HL-60 (cell line): ENCODE results near the gene COL4A6.

ENCODE experiments used
- GABPA ChIP-seq: IDR thresholded peaks from 2 replicates; pipeline ENCODE4 v1.6.1; 2012; ENCODE audit warnings: low read depth
- POLR2AphosphoS5 ChIP-seq: IDR thresholded peaks from 2 replicates; pipeline ENCODE4 v1.6.1; 2012; ENCODE audit warnings: low read depth
- TF ChIP-seq, protein P1 (sequence below): IDR thresholded peaks from one replicate; pipeline ENCODE4 v1.5.1; 2011; ENCODE audit warnings: low read length, control low read depth, inconsistent platforms; ENCODE audit not compliant: insufficient read depth
- TF ChIP-seq, protein P2 (sequence below): IDR thresholded peaks from 2 replicates; pipeline ENCODE4 v1.6.1; 2012; ENCODE audit warnings: low read depth; ENCODE audit not compliant: insufficient replicate concordance

DNA sequence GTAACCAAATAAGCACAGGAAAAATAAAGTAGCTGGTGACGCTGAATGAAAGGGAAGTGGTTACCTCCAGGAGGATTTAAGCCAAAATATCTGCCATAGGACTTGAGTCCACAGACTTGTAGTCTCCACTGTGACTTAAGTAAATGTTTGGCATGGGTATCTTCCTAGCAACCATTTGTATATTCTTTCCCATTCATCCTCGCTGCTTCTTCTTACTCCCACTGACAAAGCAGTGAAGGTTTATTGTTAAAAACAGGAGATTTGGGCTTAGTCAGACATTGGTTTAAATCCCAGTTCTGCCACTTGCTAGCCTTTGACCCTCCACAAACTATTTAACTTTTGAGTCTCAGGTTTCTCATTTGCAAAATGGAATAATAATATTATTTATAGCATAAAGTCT lies 22.3 kb downstream of the COL4A6 start:
- TF ChIP-seq, protein P1, sequence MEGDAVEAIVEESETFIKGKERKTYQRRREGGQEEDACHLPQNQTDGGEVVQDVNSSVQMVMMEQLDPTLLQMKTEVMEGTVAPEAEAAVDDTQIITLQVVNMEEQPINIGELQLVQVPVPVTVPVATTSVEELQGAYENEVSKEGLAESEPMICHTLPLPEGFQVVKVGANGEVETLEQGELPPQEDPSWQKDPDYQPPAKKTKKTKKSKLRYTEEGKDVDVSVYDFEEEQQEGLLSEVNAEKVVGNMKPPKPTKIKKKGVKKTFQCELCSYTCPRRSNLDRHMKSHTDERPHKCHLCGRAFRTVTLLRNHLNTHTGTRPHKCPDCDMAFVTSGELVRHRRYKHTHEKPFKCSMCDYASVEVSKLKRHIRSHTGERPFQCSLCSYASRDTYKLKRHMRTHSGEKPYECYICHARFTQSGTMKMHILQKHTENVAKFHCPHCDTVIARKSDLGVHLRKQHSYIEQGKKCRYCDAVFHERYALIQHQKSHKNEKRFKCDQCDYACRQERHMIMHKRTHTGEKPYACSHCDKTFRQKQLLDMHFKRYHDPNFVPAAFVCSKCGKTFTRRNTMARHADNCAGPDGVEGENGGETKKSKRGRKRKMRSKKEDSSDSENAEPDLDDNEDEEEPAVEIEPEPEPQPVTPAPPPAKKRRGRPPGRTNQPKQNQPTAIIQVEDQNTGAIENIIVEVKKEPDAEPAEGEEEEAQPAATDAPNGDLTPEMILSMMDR = no peak
- no peak for TF ChIP-seq POLR2AphosphoS5
- TF ChIP-seq, protein P2, sequence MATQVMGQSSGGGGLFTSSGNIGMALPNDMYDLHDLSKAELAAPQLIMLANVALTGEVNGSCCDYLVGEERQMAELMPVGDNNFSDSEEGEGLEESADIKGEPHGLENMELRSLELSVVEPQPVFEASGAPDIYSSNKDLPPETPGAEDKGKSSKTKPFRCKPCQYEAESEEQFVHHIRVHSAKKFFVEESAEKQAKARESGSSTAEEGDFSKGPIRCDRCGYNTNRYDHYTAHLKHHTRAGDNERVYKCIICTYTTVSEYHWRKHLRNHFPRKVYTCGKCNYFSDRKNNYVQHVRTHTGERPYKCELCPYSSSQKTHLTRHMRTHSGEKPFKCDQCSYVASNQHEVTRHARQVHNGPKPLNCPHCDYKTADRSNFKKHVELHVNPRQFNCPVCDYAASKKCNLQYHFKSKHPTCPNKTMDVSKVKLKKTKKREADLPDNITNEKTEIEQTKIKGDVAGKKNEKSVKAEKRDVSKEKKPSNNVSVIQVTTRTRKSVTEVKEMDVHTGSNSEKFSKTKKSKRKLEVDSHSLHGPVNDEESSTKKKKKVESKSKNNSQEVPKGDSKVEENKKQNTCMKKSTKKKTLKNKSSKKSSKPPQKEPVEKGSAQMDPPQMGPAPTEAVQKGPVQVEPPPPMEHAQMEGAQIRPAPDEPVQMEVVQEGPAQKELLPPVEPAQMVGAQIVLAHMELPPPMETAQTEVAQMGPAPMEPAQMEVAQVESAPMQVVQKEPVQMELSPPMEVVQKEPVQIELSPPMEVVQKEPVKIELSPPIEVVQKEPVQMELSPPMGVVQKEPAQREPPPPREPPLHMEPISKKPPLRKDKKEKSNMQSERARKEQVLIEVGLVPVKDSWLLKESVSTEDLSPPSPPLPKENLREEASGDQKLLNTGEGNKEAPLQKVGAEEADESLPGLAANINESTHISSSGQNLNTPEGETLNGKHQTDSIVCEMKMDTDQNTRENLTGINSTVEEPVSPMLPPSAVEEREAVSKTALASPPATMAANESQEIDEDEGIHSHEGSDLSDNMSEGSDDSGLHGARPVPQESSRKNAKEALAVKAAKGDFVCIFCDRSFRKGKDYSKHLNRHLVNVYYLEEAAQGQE = no peak
- no peak for TF ChIP-seq GABPA
